PC-9 (cell line): Measurements from ENCODE around the gene ABL1. TPM values are rescaled to one million over a fixed set of nuclear protein-coding genes. Genes with fewer than 3 reads are reported as not detected.
A peak's percentile ranks its signal among the peaks of the same experiment; 100 is the strongest.

Source experiments
- BruUV-seq: library from RNA; stranded (reverse); fragments of 400-500 nt; replicated peaks from 2 replicates; lab custom pipeline; 2021; lab: Mats Ljungman, UMichigan
- CTCF ChIA-PET: fragments of 300-600 bp; sonication (Branson Sonifier 250); formaldehyde crosslinking; loops from one replicate; lab custom pipeline; 2022; ENCODE audit warnings: antibody characterized with exemption; lab: Charles Lee
- POLR2A ChIA-PET: fragments of 300-600 bp; sonication (Branson Sonifier 250); formaldehyde crosslinking; loops from one replicate; lab custom pipeline; 2022; ENCODE audit warnings: antibody characterized with exemption; ENCODE audit not compliant: unreplicated experiment; lab: Charles Lee
- DNase-seq, 2 experiments: peaks; one replicate each; pipeline versions ENCODE4 v3.0.0 to v3.0.0-alpha.2; 2015 to 2022; ENCODE audit warnings: mixed read lengths in 1 of 2
- H2AFZ ChIP-seq: fragments of 200-600 bp; sonication (generic); 2 replicates; pipeline ENCODE4 v1.8.1; 2017; ENCODE audit warnings: antibody characterized with exemption
- H3F3A ChIP-seq: fragments of 200-600 bp; sonication (generic); 2 replicates; pipeline ENCODE4 v1.8.1; 2017; ENCODE audit warnings: antibody characterized with exemption, mild to moderate bottlenecking, low read depth; ENCODE audit not compliant: insufficient read depth
- H3K27ac ChIP-seq: fragments of 200-600 bp; sonication (generic); 2 replicates; pipeline ENCODE4 v1.6.1; 2016; ENCODE audit warnings: mixed run types
- H3K27me3 ChIP-seq: fragments of 200-600 bp; sonication (generic); 2 replicates; pipeline ENCODE4 v1.6.1; 2016; ENCODE audit warnings: low read depth, mixed run types; ENCODE audit not compliant: insufficient read depth
- H3K36me3 ChIP-seq: fragments of 200-600 bp; sonication (generic); 2 replicates; pipeline ENCODE4 v1.6.1; 2016; ENCODE audit warnings: low read depth, mixed run types
- H3K4me1 ChIP-seq: fragments of 200-600 bp; sonication (generic); replicated peaks from 2 replicates; pipeline ENCODE4 v1.6.1; 2016; ENCODE audit warnings: mixed run types; ENCODE audit not compliant: insufficient read depth
- H3K4me2 ChIP-seq: fragments of 200-600 bp; sonication (generic); 2 replicates; pipeline ENCODE4 v1.6.1; 2017; ENCODE audit warnings: mixed run types
- H3K4me3 ChIP-seq: fragments of 200-600 bp; sonication (generic); 2 replicates; pipeline ENCODE4 v1.6.1; 2016; ENCODE audit warnings: mixed run types
- H3K79me2 ChIP-seq: fragments of 200-600 bp; sonication (generic); 2 replicates; pipeline ENCODE4 v1.6.1; 2017; ENCODE audit warnings: low read depth, mixed run types
- H3K9me2 ChIP-seq: fragments of 200-600 bp; sonication (generic); 2 replicates; pipeline ENCODE4 v1.8.1; 2017; ENCODE audit warnings: mild to moderate bottlenecking; ENCODE audit not compliant: insufficient read depth
- H3K9me3 ChIP-seq: fragments of 200-600 bp; sonication (generic); 2 replicates; pipeline ENCODE4 v1.8.1; 2016; ENCODE audit warnings: low read depth; ENCODE audit not compliant: insufficient read depth
- H4K20me1 ChIP-seq: fragments of 200-600 bp; sonication (generic); 2 replicates; pipeline ENCODE4 v1.8.1; 2017; ENCODE audit not compliant: insufficient read depth
- EZH2 ChIP-seq: fragments of 200-600 bp; sonication (generic); IDR thresholded peaks from 2 replicates; pipeline ENCODE4 v1.8.0; 2017; ENCODE audit warnings: antibody characterized with exemption, low read depth
- intact Hi-C: fragments of 100-400 bp; cut with micrococcal nuclease; formaldehyde crosslinking; loops from one replicate; pipeline ENCODE4 v1.10.0; 2022; ENCODE audit not compliant: unreplicated experiment
- total RNA-seq: library from RNA; stranded (reverse); gene quantifications from 2 replicates; pipeline ENCODE4 v1.2.3, GENCODE V29; 2021
- TF ChIP-seq, protein P1 (sequence below): fragments of 200-600 bp; sonication (generic); conservative IDR thresholded peaks from 2 replicates; pipeline ENCODE4 v1.6.1; 2017; ENCODE audit warnings: mixed run types, antibody characterized with exemption, mild to moderate bottlenecking, moderate library complexity

The ABL1 gene
- total RNA-seq, 1 experiment from 2014 or later, result 54.8 TPM

DNA sequence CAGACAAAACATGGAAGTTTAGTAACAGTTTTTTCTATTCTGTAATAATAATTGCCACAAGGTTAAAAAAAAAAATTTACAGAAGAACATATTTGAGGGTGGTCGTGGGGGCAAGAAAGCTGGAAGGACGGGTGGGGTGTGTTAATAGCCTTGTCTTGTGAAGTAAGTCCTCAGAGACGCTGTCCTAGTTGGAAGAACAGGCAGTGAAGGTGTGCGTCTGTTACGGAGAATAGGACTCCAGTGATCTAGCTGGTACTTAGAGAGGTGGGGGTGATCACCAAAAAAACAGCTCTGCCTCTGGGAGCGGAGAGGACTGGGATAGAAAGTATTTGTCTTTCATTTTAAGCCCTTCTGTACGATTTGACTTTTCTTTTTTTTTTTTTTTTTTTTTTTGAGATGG is 17.7 kb downstream of the ABL1 start:
- TF ChIP-seq, protein P1, sequence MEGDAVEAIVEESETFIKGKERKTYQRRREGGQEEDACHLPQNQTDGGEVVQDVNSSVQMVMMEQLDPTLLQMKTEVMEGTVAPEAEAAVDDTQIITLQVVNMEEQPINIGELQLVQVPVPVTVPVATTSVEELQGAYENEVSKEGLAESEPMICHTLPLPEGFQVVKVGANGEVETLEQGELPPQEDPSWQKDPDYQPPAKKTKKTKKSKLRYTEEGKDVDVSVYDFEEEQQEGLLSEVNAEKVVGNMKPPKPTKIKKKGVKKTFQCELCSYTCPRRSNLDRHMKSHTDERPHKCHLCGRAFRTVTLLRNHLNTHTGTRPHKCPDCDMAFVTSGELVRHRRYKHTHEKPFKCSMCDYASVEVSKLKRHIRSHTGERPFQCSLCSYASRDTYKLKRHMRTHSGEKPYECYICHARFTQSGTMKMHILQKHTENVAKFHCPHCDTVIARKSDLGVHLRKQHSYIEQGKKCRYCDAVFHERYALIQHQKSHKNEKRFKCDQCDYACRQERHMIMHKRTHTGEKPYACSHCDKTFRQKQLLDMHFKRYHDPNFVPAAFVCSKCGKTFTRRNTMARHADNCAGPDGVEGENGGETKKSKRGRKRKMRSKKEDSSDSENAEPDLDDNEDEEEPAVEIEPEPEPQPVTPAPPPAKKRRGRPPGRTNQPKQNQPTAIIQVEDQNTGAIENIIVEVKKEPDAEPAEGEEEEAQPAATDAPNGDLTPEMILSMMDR, result no peak
- TF ChIP-seq EZH2, result no peak

DNA sequence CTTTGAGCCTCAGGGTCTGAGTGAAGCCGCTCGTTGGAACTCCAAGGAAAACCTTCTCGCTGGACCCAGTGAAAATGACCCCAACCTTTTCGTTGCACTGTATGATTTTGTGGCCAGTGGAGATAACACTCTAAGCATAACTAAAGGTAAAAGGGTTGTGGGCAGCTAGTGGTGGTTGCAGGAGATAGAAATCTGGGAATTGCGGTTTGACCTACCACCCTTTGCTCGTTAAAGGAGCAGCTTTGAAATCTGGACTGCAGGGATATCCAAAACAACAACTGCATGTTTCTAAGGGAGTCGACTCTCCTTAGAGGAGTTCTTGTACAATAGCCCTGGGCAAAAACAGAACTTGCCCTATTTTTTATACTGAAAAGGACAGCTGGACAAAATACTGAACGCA is 19.0 kb downstream of the ABL1 start:
- POLR2A ChIA-PET, result interaction anchor here (0.6 kb wide), 1 partner anchor 158 kb away, joined by 3 read pairs; no protein-coding TSS in a partner anchor

More for the DNA sequence above, 17.7 kb downstream of the ABL1 start:
- no peaks in the 10 kb centered on the region for H3K9me2 ChIP-seq
- H2AFZ ChIP-seq, result no peak overlapping the region
- H3K4me2 ChIP-seq, result no peak overlapping the region
- CTCF ChIA-PET, result no interaction called here
- no peaks in the 10 kb centered on the region for H3F3A ChIP-seq
- H3K27me3 ChIP-seq, result no peaks in the 10 kb centered on the region
- POLR2A ChIA-PET, result no interaction called here
- peaks cover 22% of the 10 kb centered on the region for H3K79me2 ChIP-seq
- no peak overlapping the region for H3K4me3 ChIP-seq
- H3K36me3 ChIP-seq, result no peaks in the 10 kb centered on the region
- no peak overlapping the region for H3K27ac ChIP-seq
- intact Hi-C loops, result no loop called here
- no peaks in the 10 kb centered on the region for H3K9me3 ChIP-seq
- no peak for DNase-seq
- BruUV-seq, result no TSS peak
- no peaks in the 10 kb centered on the region for H3K4me1 ChIP-seq
- H4K20me1 ChIP-seq, result peaks cover 11% of the 10 kb centered on the region

DNA sequence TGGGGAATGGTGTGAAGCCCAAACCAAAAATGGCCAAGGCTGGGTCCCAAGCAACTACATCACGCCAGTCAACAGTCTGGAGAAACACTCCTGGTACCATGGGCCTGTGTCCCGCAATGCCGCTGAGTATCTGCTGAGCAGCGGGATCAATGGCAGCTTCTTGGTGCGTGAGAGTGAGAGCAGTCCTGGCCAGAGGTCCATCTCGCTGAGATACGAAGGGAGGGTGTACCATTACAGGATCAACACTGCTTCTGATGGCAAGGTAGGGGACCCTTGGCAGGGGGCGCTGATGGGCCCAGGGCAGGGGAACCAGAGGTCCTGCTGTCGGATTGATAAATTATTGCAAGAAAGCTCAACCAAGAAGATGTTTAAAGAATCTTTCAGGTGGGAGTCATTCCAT is 19.8 kb downstream of the ABL1 start:
- no peak overlapping the region for H3K27ac ChIP-seq
- H3K79me2 ChIP-seq, result 0 out of 2 replicates have a peak, but pooled peaks cover 9% of the 10 kb centered on the region
- 0 out of 2 replicates have a peak, but pooled peaks cover under 1% of the 10 kb centered on the region for H3F3A ChIP-seq
- H3K9me2 ChIP-seq, result no peaks in the 10 kb centered on the region
- no peaks in the 10 kb centered on the region for H3K27me3 ChIP-seq
- peak in 1 of 2 experiments; percentile 21 for DNase-seq
- intact Hi-C loops, result no loop called here
- ChIA-PET CTCF (interaction anchor here (0.5 kb wide), 1 partner anchor 127 kb away, joined by 3 read pairs; no protein-coding TSS in a partner anchor), POLR2A (no interaction called here)
- no peak overlapping the region for H3K4me3 ChIP-seq
- BruUV-seq, result no TSS peak
- H3K36me3 ChIP-seq, result no peaks in the 10 kb centered on the region
- H3K4me2 ChIP-seq, result no peak overlapping the region
- H4K20me1 ChIP-seq, result peaks cover 9% of the 10 kb centered on the region
- H3K4me1 ChIP-seq, result no peaks in the 10 kb centered on the region
- H3K9me3 ChIP-seq, result no peaks in the 10 kb centered on the region
- TF ChIP-seq, protein P1, result no peak
- no peak for TF ChIP-seq EZH2
- H2AFZ ChIP-seq, result no peak overlapping the region

More for the DNA sequence above, 19.0 kb downstream of the ABL1 start:
- Histone ChIP-seq H4K20me1 (peaks cover 11% of the 10 kb centered on the region; the same call in 1 of the 2 replicates), H3K4me2 (no peak overlapping the region), H3K4me3 (no peak overlapping the region), H2AFZ (no peak overlapping the region), H3K27me3 (no peaks in the 10 kb centered on the region), H3K9me3 (no peaks in the 10 kb centered on the region), H3F3A (no peaks in the 10 kb centered on the region), H3K9me2 (no peaks in the 10 kb centered on the region), H3K4me1 (no peaks in the 10 kb centered on the region), H3K79me2 (peaks cover 11% of the 10 kb centered on the region; the same call in 1 of the 2 replicates), H3K27ac (no peak overlapping the region), H3K36me3 (no peaks in the 10 kb centered on the region)
- intact Hi-C loops, result no loop called here
- peak in 1 of 2 experiments; percentile 58 for DNase-seq
- TSS peak; percentile 31 for BruUV-seq
- CTCF ChIA-PET, result interaction anchor here (0.6 kb wide), 1 partner anchor 124 kb away, joined by 4 read pairs; no protein-coding TSS in a partner anchor
- no peak for TF ChIP-seq EZH2
- TF ChIP-seq, protein P1, result no peak
